Hypothalamus (tissue), 51 donors: ENCODE measurements around the gene EPHB2.

Experiments used
- DNase-seq, 51 donors: peaks; one replicate each; lab custom pipeline; 2025; lab: John Stamatoyannopoulos, UW

Gene EPHB2

DNA sequence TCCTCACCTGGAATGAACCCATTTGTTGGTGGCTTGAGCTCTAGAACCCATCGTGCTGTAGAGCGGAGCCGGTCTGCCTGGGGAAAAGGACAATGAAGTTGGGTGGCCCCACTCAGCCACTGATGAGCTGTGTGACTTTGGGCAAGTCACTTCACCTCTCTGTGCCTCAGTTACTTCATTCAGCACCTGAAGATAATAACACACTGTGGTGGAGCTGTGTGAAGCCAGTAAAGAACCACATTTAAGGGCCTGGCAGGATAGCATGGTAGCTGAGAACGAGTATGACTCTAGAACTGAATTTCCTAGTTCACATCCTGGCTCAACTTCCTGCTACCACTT lies 37.1 kb downstream of the EPHB2 start:
- DNase-seq, result no peak

DNA sequence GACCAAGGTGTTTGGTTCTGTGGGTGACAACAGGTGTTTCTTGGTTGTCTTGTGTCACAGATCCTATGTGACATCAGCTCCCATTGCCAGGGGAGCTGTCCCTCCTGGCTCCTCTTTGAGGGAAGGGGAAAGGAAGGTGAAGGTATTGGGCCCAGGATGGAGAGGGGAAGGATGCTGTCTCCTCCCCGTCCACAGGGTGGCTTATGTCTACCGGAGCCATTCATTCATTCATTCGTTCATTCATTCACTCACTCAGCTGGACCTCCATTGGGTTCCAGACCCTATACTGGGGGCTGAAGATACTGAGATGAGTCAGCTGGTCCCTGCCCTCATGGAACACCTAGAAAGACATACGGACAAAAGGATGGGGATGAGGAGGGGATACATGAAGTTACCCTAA lies 38.9 kb downstream of the EPHB2 start:
- no peak for DNase-seq

- DNase-seq, result peak in 3 of 51 donors; percentile 10 to 30 (median 13)
Observed at GRCh38 chr1:22749919-22750684, 39.5 kb downstream of the EPHB2 start.

GRCh38 chr1:22750685-22751051 lies 40.0 kb downstream of the EPHB2 start:
- no peak for DNase-seq

DNA sequence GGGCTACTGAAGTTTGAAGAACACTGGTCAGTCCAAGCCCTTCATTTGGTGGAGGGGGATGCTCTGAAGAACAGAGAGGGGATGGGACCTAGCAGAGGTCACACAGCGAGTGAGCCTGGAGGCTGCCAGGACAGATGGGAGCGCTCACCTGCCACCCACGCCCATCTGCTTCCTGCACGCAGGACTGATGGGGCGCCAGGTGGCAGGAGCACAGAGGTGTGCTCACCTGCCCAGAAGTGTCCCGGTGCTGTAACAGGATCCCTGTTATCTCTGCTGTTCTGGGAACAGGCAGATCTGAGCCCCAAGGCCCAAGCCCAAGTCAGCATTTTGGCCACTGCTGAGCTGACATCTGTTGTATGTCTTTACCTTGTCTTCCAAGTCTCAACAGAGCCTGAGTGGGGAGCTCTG lies 40.5 kb downstream of the EPHB2 start:
- no peak for DNase-seq

DNA sequence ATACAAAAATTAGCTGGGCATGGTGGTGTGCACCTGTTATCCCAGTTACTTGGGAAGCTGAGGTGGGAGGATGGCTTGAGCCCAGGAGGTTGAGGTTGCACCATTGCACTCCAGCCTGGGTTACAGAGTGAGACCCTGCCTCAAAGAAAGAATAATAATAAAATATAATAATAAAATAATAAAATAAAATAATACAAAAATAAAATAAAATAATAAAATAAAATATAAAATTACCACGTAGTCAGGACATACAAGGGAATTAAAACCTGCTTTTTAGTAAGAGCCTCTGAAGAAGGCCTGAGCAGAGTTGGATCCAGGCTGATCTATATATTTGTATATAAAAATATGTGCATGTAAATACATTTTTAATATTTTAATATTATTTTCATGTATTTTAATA lies 41.7 kb downstream of the EPHB2 start:
- DNase-seq, result no peak

DNA sequence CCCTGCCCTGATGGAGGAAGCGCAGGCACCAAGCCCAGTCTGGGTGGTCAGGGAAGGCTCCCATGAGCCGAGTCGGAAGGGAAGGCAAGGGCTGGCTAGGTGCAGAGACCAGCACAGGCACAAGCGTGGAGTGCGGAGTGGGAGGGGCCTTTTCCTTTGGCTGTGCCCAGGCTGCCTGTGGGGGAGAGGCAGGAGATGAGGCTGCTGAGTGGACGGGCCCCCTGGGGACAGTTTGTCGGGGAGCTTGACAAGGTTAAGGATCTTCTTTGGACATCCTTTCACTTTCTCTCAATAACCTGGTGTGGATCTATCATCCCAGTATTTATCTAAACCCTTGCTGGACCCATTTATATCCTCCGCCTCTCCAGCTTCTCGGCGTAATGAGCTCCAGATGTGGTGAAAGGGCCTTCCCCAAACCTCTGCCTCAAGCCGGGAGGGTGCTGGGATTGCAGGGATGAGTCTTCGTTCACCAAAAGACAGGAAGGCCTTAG lies 42.9 kb downstream of the EPHB2 start:
- DNase-seq, result no peak

- DNase-seq, result no peak
Observed at GRCh38 chr1:22754106-22754768, 43.6 kb downstream of the EPHB2 start.

- DNase-seq, result no peak
Observed at GRCh38 chr1:22754824-22755223, 44.2 kb downstream of the EPHB2 start.

DNA sequence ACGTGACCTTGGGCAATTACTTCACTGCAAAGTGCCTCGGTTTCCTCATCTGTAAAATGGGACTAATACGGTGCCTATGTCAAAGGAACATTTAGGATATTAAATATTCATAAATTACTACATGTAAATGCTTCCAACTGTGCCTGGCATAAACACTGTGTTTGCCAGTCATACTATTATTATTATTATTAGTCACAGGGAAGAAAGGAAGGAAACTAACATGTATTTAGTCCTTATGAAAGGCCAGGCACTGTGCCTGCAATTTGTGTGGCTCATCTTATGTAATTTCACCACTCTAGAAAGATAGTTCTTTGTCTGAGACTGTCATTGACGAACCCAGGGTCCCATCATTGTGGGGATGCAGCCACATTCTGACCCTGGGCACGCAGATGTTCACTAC lies 45.0 kb downstream of the EPHB2 start:
- DNase-seq, result no peak

DNA sequence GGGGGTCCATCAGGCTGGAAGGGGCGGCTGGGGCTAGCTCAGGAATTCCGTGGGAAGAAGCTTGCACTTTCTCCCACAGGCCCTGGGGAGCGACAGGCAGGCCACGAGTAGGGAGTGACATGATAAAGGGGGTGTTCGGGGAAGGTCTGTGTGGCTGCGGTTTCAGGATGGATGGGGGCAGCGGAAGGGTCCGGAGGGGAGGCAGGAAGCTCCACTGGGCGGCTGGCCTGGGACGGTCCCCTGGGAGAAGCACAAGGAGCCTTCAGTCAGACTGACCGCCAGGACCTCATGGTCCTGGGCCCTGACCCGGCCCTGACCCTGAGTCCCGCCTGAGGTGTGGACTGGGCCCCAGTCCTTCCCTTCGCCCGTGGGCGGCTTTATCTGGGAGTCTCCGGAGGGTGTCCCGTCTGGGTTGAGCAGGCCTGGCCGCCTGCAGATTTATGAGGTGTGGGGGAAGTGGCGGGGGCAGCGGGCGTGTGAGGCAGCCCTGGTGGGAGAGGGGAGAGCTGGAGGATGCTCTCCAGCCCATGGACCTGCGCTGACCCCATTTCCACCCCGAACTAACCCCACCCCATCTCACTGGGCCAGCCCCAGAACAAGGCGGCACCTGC lies 45.6 kb downstream of the EPHB2 start:
- DNase-seq, result no peak

DNA sequence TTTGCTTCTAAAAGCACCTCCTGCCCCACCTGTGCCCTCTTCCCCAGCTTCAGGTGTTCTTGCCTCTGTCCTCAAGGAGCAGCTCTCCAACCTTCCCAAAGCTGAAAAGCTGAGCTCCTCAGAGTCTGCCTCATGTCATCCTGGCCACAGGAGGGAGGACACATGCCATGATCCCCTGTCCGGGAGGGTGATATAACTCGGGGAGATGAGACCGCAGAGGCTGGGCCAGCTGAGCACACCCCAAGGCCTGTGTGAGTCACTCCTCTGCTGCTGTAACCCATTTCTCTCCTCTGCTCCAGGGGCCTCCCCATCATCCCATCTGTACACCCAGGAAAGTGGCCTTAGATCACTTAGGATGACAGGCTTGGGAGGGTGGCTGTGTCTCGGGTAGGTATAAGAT lies 49.8 kb downstream of the EPHB2 start:
- DNase-seq, result peak in 2 of 51 donors; percentile 18 to 29

- no peak for DNase-seq
Observed at GRCh38 chr1:22761101-22761500, 50.5 kb downstream of the EPHB2 start.

- peak in 30 of 51 donors; percentile 8 to 74 (median 30) for DNase-seq
Observed at GRCh38 chr1:22761821-22762220, 51.2 kb downstream of the EPHB2 start.

DNA sequence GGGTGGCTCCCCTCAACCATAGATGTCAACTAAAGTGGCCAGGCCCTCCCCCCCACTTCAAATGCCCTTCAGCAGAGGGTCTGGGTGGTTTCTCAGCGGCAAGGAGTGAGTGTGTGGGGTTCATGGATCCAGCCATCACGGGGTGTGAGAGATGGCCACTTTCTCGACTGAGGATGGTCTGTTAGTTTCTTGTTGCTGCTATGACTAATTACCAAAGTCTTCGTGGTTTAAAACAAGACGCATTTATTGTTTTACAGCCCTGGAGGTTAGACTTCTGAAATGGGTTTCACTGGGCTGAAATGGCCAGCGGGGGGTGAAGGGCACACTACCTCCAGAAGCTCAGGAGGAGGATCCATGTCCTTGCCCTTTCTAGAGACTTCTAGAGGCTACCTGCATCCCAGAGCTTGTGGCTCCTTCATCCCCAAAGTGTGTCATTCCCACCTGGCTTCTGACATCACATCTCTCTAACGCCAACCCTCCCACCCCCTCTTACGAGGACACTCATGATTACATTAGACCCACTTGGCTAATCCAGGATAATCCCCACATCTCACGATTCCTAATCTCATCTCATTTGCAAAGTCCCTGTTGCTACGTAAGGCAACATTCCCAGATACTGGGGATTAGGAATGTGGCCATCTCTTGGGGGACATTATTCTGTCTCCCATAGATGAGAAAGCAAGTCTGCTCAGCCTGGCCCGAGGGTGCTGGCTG lies 53.0 kb downstream of the EPHB2 start:
- no peak for DNase-seq

DNA sequence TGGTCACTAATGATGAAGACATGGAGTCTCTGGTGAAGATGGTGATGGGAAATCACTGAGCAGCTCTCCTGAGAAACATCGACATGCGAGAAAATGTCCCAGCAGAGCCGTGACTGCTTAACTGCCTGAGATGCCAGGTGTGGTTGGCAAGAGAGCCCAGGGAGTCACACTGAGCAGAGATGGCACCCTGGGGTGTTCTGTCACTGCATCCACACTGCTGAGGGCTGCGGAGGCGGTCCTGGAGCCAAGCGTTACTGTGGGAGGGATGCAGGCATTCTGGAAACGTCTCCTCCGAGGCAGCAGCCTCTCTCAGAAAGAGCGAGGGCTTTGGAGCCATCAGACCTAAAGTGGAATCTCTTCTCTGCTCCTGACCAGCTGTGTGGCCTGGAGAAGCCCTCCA lies 57.2 kb downstream of the EPHB2 start:
- peak in 1 of 51 donors; percentile 17 for DNase-seq

DNA sequence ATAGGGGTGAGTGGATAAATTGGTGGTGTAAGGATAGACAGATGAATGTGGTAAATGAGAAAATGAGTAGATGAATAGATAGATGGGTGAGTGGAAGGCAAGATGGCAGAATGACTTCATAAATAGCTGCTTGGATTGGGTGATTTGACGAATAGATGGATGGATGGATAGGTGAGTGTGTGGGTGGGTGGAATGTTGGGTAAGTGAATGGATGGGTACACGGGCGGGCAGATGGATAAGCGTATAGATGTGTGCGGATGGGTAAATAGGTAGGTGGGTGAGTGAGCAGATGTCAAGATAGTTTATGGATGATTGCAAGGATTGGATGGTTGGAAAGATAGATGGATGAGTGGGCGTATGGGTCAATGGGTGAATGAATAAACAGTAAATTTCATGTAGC lies 59.3 kb downstream of the EPHB2 start:
- no peak for DNase-seq

- DNase-seq, result peak in 39 of 51 donors; percentile 9 to 79 (median 51)
Observed at GRCh38 chr1:22772014-22772413, 61.4 kb downstream of the EPHB2 start.

DNA sequence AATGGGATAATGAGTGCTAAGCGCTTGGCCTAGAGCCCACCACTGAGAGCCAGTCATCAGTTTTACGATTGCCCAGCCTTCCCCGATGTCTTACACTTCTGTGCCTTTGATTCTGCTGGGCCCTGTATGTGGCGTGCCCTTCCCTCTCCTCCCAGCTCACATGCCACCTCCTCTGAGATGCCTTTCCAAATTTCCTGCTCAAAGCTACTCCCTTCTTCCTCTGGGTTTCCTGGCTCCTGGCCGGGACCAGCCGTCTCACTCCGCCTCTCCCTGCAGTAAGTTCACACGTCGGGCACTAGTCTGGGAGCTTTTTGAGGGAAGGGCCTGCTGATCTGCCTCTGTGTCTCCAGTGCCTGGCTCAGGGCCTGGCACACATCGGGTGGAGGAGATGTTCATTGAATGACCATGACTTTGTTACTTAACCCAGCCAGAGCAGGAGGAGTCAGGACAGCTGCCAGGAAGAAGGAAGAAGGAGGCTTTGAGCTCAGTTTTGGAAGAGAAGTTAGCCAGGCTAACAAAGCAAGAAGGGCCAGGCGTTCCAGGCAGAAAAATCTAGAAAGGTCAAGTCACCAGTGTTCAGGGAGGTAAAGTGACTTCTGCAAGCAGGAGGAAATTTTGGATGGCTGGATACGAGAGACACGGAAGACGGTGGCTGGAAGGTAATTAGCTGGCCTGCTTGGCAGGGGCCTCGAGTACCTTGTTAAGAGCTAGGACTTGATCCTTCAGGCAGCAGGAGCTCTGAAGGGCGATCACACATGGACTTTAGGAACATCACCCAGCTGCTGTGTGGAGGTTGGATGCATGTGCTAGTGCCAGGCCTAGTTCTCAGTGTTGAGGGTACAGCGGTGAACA lies 63.6 kb downstream of the EPHB2 start:
- peak in 39 of 51 donors; percentile 12 to 81 (median 50) for DNase-seq

DNA sequence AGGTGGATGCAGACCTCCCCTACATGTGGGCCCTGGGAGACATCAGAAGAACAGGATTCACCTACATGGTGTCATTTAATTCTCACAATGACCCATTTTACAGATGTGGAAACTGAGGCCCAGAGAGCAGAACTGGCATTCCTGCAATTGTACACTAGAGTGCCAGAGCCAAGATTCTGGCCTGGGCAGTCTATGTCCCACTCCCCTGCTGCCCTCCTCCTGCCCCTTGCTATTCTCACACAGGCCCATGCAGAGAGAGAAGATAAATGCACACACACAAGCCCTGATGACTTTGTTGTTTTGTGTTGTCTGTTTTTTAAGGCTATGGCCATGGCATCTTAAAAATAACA lies 64.2 kb downstream of the EPHB2 start:
- DNase-seq, result no peak
